Tibial artery (tissue), 4 donors: ENCODE data around the gene PIK3AP1.
A peak's percentile ranks its signal among the peaks of the same experiment; 100 is the strongest.

ENCODE experiments used
- DNase-seq, 2 donors: peaks; one replicate each; pipeline ENCODE4 v3.0.0-alpha.2; 2019
- H3K27ac ChIP-seq, 2 donors: fragments of 200-600 bp; sonication (generic) in 1 of 2; 1 replicate in 1 of 2; 2 replicates in 1 of 2; pipeline ENCODE4 v1.5.1; 2018 to 2019; ENCODE audit warnings: mild to moderate bottlenecking in 1 of 2
- H3K27me3 ChIP-seq, 2 donors: fragments of 200-600 bp; sonication (generic) in 1 of 2; one replicate each; pipeline versions ENCODE4 v1.5.1 to v1.6.0; 2016 to 2019
- H3K36me3 ChIP-seq, 3 donors: fragments of 200-600 bp; sonication (generic) in 2 of 3; one replicate each; pipeline ENCODE4 v1.5.1; 2016 to 2019; ENCODE audit warnings: mild to moderate bottlenecking in 2 of 3
- H3K4me1 ChIP-seq, 4 donors: fragments of 200-600 bp; sonication (generic) in 2 of 4; 1 replicate in 3 of 4; 2 replicates in 1 of 4; pipeline ENCODE4 v1.5.1; 2016 to 2019
- H3K4me3 ChIP-seq, 2 donors: fragments of 200-600 bp; sonication (generic) in 1 of 2; 1 replicate in 1 of 2; 2 replicates in 1 of 2; pipeline ENCODE4 v1.5.1; 2018 to 2019; ENCODE audit warnings: mild to moderate bottlenecking in 2 of 2
- H3K9me3 ChIP-seq, 3 donors: fragments of 200-600 bp; sonication (generic) in 1 of 3; one replicate each; pipeline ENCODE4 v1.5.1; 2016 to 2019
- intact Hi-C: fragments of 100-400 bp; cut with DNase I; formaldehyde crosslinking; loops from one replicate; pipeline ENCODE4 v1.15.0; 2023; ENCODE audit warnings: low total_unique reads
- TF ChIP-seq, protein P1 (sequence below), 2 experiments: fragments of 200-600 bp in 1 of 2; fragments of 450-650 bp in 1 of 2; IDR thresholded peaks; one replicate each; pipeline ENCODE4 v1.5.1; 2017 to 2019; ENCODE audit warnings: antibody characterized with exemption in 2 of 2, mild to moderate bottlenecking in 1 of 2, moderate library complexity in 1 of 2

PIK3AP1 gene

DNA sequence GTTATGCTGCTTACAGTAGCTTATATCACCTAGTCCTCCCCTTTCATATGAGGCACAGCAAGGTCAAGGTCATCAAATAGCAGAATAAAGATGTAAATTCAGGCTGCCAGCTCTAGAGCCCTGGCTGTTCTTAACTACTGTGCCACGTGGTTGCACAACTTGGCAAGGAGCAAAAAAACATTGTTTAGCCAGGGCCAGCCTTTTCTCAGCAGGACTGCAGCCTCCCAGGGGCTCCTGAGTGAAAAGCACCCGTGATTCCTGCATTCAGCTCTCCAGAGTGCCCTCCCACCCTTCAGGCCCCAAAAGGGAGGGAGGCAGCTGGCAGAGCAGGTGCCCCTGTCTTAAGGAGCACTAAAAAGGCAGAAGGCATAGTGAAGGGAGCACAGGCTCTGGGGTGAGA is 101.7 kb downstream of the PIK3AP1 start:
- intact Hi-C loops = no loop called here
- Histone ChIP-seq H3K36me3 (no peaks in the 10 kb centered on the region), H3K4me1 (peaks cover 0 to 19% (median 10%) of the 10 kb centered on the region in 4 donors), H3K4me3 (no peak overlapping the region), H3K9me3 (no peaks in the 10 kb centered on the region), H3K27ac (peak overlapping the region in 1 of 2 donors; percentile 14), H3K27me3 (no peaks in the 10 kb centered on the region)
- TF ChIP-seq, protein P1, sequence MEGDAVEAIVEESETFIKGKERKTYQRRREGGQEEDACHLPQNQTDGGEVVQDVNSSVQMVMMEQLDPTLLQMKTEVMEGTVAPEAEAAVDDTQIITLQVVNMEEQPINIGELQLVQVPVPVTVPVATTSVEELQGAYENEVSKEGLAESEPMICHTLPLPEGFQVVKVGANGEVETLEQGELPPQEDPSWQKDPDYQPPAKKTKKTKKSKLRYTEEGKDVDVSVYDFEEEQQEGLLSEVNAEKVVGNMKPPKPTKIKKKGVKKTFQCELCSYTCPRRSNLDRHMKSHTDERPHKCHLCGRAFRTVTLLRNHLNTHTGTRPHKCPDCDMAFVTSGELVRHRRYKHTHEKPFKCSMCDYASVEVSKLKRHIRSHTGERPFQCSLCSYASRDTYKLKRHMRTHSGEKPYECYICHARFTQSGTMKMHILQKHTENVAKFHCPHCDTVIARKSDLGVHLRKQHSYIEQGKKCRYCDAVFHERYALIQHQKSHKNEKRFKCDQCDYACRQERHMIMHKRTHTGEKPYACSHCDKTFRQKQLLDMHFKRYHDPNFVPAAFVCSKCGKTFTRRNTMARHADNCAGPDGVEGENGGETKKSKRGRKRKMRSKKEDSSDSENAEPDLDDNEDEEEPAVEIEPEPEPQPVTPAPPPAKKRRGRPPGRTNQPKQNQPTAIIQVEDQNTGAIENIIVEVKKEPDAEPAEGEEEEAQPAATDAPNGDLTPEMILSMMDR (IDR thresholded peaks at IDR 0.05) = no peak
- DNase-seq = peak; percentile 30 to 70

GRCh38 chr10:96616961-96617360 is 103.4 kb downstream of the PIK3AP1 start:
- Histone ChIP-seq H3K4me3 (no peak overlapping the region), H3K4me1 (peaks cover 0 to 19% (median 10%) of the 10 kb centered on the region in 4 donors), H3K27ac (no peak overlapping the region), H3K9me3 (no peaks in the 10 kb centered on the region), H3K36me3 (no peaks in the 10 kb centered on the region), H3K27me3 (no peaks in the 10 kb centered on the region)
- DNase-seq = no peak
- TF ChIP-seq, protein P1 (IDR thresholded peaks at IDR 0.05) = no peak
- intact Hi-C loops = no loop called here

GRCh38 chr10:96614515-96614914 is 105.8 kb downstream of the PIK3AP1 start:
- TF ChIP-seq, protein P1 (IDR thresholded peaks at IDR 0.05) = no peak
- Histone ChIP-seq H3K36me3 (no peaks in the 10 kb centered on the region), H3K27ac (no peak overlapping the region), H3K27me3 (peaks cover 0 to 2% of the 10 kb centered on the region in 2 donors), H3K9me3 (no peaks in the 10 kb centered on the region), H3K4me3 (no peak overlapping the region), H3K4me1 (peaks cover 0 to 12% (median 7%) of the 10 kb centered on the region in 4 donors)
- intact Hi-C loops = no loop called here
- no peak for DNase-seq

DNA sequence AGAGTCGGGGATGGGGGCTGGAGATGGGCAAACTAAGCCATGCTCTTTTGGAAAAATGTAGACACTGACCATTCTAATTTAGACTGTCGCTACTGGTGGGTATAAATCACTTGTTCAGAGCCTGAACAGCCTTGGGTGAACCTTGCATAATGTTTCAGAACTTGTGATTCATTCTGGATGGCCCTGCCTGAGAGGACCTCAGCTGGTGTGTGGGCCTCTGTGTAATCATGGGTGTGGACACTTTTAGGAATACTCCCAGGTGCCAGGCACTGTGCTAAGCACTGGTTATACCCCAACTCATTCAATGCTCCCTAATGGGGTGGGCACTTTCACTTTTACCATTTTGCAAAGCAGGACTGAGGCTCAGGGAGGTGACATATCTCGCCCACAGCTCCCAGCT is 106.7 kb downstream of the PIK3AP1 start:
- no peaks in the 10 kb centered on the region for H3K9me3 ChIP-seq
- DNase-seq = no peak
- no peak overlapping the region for H3K4me3 ChIP-seq
- intact Hi-C loops = no loop called here
- peaks cover 0 to 5% of the 10 kb centered on the region in 2 donors for H3K27me3 ChIP-seq
- TF ChIP-seq, protein P1 (IDR thresholded peaks at IDR 0.05) = no peak
- H3K4me1 ChIP-seq = peaks cover 0 to 3% (median 2%) of the 10 kb centered on the region in 4 donors
- no peak overlapping the region for H3K27ac ChIP-seq
- no peaks in the 10 kb centered on the region for H3K36me3 ChIP-seq

GRCh38 chr10:96612055-96612830 is 108.1 kb downstream of the PIK3AP1 start:
- H3K27me3 ChIP-seq = peaks cover 0 to 5% of the 10 kb centered on the region in 2 donors
- DNase-seq = no peak
- H3K4me1 ChIP-seq = no peaks in the 10 kb centered on the region
- H3K27ac ChIP-seq = no peak overlapping the region
- TF ChIP-seq, protein P1 (IDR thresholded peaks at IDR 0.05) = no peak
- no peaks in the 10 kb centered on the region for H3K9me3 ChIP-seq
- H3K4me3 ChIP-seq = no peak overlapping the region
- no peaks in the 10 kb centered on the region for H3K36me3 ChIP-seq
- intact Hi-C loops = no loop called here
